Keratinocyte (primary cell): Measurements from ENCODE around the gene MLLT3. TPM values are rescaled to one million over a fixed set of nuclear protein-coding genes. Genes with fewer than 3 reads are reported as not detected.

Source experiments
- DNase-seq: peaks from one replicate; pipeline ENCODE4 v3.0.0-alpha.2; 2011; ENCODE audit warnings: low read depth, missing footprints, low spot score
- FAIRE-seq: peaks from 2 replicates; lab custom pipeline; 2011; peaks lifted over from hg19 to GRCh38; lab: Jason Lieb, UNC
- H2AFZ ChIP-seq: 2 replicates; pipeline ENCODE4 v1.6.0; 2012; ENCODE audit warnings: low read length, control low read depth, inconsistent platforms; ENCODE audit not compliant: control insufficient read depth
- H3K27ac ChIP-seq: 2 replicates; pipeline ENCODE4 v1.5.1; 2011; ENCODE audit warnings: low read length; ENCODE audit not compliant: control insufficient read depth, insufficient read depth
- H3K27me3 ChIP-seq: 3 replicates; pipeline ENCODE4 v1.6.0; 2011; ENCODE audit warnings: low read length; ENCODE audit not compliant: control insufficient read depth, insufficient read depth; ENCODE audit errors: extremely low read depth
- H3K36me3 ChIP-seq, 2 experiments: 2 replicates in 1 of 2; 3 replicates in 1 of 2; pipeline ENCODE4 v1.5.1; 2011; ENCODE audit warnings: low read length in 2 of 2, mild to moderate bottlenecking in 1 of 2; ENCODE audit not compliant: control insufficient read depth in 2 of 2, insufficient read depth in 2 of 2; ENCODE audit errors: extremely low read depth in 1 of 2
- H3K4me1 ChIP-seq: 3 replicates; pipeline ENCODE4 v1.5.1; 2011; ENCODE audit warnings: low read length; ENCODE audit not compliant: control insufficient read depth, insufficient read depth; ENCODE audit errors: extremely low read depth
- H3K4me2 ChIP-seq: 3 replicates; pipeline ENCODE4 v1.6.0; 2011; ENCODE audit warnings: low read depth, low read length; ENCODE audit not compliant: control insufficient read depth, insufficient read depth; ENCODE audit errors: extremely low read depth
- H3K4me3 ChIP-seq, 3 experiments: fragments of 200-600 bp in 1 of 3; sonication (generic) in 1 of 3; 2 replicates in 2 of 3; 3 replicates in 1 of 3; pipeline ENCODE4 v1.5.1; 2011 to 2016; ENCODE audit warnings: low read length in 3 of 3, mild to moderate bottlenecking in 3 of 3, control low read depth in 2 of 3, inconsistent platforms in 1 of 3, low read depth in 1 of 3, mixed read lengths in 1 of 3, mixed run types in 1 of 3, moderate library complexity in 1 of 3; ENCODE audit not compliant: control insufficient read depth in 2 of 3, insufficient read depth in 2 of 3; ENCODE audit errors: extremely low read depth in 1 of 3
- H3K79me2 ChIP-seq: 2 replicates; pipeline ENCODE4 v1.6.0; 2012; ENCODE audit warnings: low read length; ENCODE audit not compliant: control insufficient read depth, insufficient read depth
- H3K9ac ChIP-seq: 3 replicates; pipeline ENCODE4 v1.6.0; 2011; ENCODE audit warnings: low read length; ENCODE audit not compliant: control insufficient read depth, insufficient read depth; ENCODE audit errors: extremely low read depth
- H3K9me1 ChIP-seq: 3 replicates; pipeline ENCODE4 v1.6.0; 2011; ENCODE audit warnings: low read length; ENCODE audit not compliant: control insufficient read depth, insufficient read depth; ENCODE audit errors: extremely low read depth
- H3K9me3 ChIP-seq: 2 replicates; pipeline ENCODE4 v1.5.1; 2012; ENCODE audit warnings: low read depth, low read length; ENCODE audit not compliant: control insufficient read depth
- H4K20me1 ChIP-seq: 3 replicates; pipeline ENCODE4 v1.6.0; 2011; ENCODE audit warnings: low read length; ENCODE audit not compliant: control insufficient read depth, insufficient read depth; ENCODE audit errors: extremely low read depth
- EZH2 ChIP-seq: IDR thresholded peaks from one replicate; pipeline ENCODE4 v1.6.1; 2012; ENCODE audit warnings: inconsistent platforms, mild to moderate bottlenecking, low read length, moderate library complexity
- dilution Hi-C: fragments of 300-500 bp; cut with MboI; formaldehyde crosslinking; loops from one replicate; pipeline ENCODE4 v1.7.0; 2020; ENCODE audit warnings: low sequenced_read_pairs; ENCODE audit not compliant: extremely low pct_ligation_motif_present
- polyA plus RNA-seq, 5 experiments: library from polyadenylated mRNA; depleted of rRNA in 3 of 5; stranded (reverse) in 3 of 5; stranded (forward) in 1 of 5; unstranded in 1 of 5; fragments of >200 nt; gene quantifications; 1 replicate in 1 of 5; 2 replicates in 3 of 5; 3 replicates in 1 of 5; pipeline versions ENCODE4 v1.2.1 to v1.2.3, GENCODE V29; 2011 to 2012; ENCODE audit warnings: missing spikeins in 2 of 5, low read depth in 1 of 5, low replicate concordance in 1 of 5
- TF ChIP-seq, protein P1 (sequence below), 3 experiments: IDR thresholded peaks in 1 of 3; conservative IDR thresholded peaks in 1 of 3; optimal IDR thresholded peaks in 1 of 3; 2 replicates in 2 of 3; 3 replicates in 1 of 3; pipeline versions ENCODE3 to v1.5.1; 2011; ENCODE audit warnings: low read length in 3 of 3, mild to moderate bottlenecking in 3 of 3, moderate library complexity in 2 of 3, control low read depth in 1 of 3, inconsistent platforms in 1 of 3; ENCODE audit not compliant: insufficient read depth in 2 of 3; ENCODE audit errors: extremely low read depth in 1 of 3

The MLLT3 gene
- polyA plus RNA-seq, 1 donor (not counting 4 experiments of a cell fraction or from before 2014, with no cell fraction given): 17.0 TPM

DNA sequence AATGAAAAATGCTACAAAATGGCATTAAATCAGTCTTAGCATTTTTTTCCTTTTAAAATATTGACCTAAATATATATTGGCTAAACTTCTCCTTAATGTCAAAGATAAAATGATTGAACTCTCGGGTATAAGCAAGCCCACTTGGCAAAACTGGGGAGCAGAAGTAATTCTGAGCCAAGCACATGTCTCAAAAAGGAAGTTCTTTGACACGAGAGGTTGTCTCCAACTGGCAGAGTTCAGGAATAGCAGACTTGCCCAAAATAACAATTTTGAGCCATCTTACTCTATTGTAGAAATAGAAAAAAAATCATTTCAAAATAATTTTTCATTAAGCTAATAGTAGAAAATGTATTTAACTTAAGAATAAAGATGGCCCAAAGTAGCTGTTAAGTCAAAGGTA is 10.4 kb upstream of the MLLT3 start:
- Histone ChIP-seq H3K9ac (no peak overlapping the region), H3K27ac (no peak overlapping the region), H3K4me2 (no peak overlapping the region), H3K9me3 (no peaks in the 10 kb centered on the region), H2AFZ (no peak overlapping the region), H3K27me3 (no peaks in the 10 kb centered on the region), H3K36me3 (no peaks in the 10 kb centered on the region), H4K20me1 (no peaks in the 10 kb centered on the region), H3K79me2 (no peaks in the 10 kb centered on the region), H3K9me1 (no peaks in the 10 kb centered on the region), H3K4me3 (no peak overlapping the region), H3K4me1 (no peaks in the 10 kb centered on the region)
- FAIRE-seq (no peak), DNase-seq (no peak)
- TF ChIP-seq, protein P1, sequence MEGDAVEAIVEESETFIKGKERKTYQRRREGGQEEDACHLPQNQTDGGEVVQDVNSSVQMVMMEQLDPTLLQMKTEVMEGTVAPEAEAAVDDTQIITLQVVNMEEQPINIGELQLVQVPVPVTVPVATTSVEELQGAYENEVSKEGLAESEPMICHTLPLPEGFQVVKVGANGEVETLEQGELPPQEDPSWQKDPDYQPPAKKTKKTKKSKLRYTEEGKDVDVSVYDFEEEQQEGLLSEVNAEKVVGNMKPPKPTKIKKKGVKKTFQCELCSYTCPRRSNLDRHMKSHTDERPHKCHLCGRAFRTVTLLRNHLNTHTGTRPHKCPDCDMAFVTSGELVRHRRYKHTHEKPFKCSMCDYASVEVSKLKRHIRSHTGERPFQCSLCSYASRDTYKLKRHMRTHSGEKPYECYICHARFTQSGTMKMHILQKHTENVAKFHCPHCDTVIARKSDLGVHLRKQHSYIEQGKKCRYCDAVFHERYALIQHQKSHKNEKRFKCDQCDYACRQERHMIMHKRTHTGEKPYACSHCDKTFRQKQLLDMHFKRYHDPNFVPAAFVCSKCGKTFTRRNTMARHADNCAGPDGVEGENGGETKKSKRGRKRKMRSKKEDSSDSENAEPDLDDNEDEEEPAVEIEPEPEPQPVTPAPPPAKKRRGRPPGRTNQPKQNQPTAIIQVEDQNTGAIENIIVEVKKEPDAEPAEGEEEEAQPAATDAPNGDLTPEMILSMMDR (optimal IDR thresholded peaks at IDR 0.05 in 1 of 3, IDR thresholded peaks at IDR 0.05 in 1 of 3, conservative IDR thresholded peaks at IDR 0.05 in 1 of 3; ENCODE audit: extremely low read depth in 1 of 3, insufficient read depth in 2 of 3, low read length in 3 of 3): no peak
- no peak for TF ChIP-seq EZH2
- dilution Hi-C loops: no loop called here

DNA sequence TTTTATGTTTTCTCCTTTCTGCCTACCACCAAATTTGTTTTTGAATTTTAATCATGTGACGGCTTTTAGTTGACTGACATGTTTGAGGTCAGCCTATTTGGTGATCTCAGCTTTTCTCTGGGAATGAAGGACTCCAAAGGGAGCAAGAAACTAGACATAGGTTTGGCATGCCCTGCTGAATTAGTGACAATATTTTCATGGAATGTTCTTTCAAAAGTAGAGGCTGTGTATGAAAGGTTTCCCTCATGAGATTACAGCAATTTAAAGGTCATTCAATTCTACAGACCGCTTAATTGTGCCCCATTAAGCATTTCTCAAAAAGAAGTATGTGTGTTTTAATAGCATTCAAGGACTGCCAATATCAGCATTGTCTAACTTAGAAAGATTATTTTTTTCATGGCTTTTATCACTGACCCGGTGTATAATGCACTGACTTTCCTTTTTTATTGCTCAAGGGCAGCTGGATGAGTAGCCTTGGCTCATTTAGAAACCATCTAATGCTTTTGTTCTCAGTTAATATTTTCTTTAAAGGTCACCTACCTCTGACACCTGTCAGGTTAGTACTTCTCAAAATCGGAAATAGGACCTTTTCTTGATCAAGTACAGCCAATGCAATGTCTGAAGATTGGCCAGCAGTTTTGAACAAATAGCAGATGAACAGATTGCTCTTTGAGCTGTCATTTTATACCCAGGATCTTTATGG is 8.1 kb upstream of the MLLT3 start:
- H2AFZ ChIP-seq: no peak overlapping the region
- H3K4me1 ChIP-seq: no peaks in the 10 kb centered on the region
- no peak for TF ChIP-seq EZH2
- TF ChIP-seq, protein P1 (optimal IDR thresholded peaks at IDR 0.05 in 1 of 3, IDR thresholded peaks at IDR 0.05 in 1 of 3, conservative IDR thresholded peaks at IDR 0.05 in 1 of 3; ENCODE audit: extremely low read depth in 1 of 3, insufficient read depth in 2 of 3, low read length in 3 of 3): no peak
- H3K27ac ChIP-seq: no peak overlapping the region
- no peaks in the 10 kb centered on the region for H3K36me3 ChIP-seq
- H4K20me1 ChIP-seq: no peaks in the 10 kb centered on the region
- H3K79me2 ChIP-seq: no peaks in the 10 kb centered on the region
- no peak overlapping the region for H3K9ac ChIP-seq
- H3K27me3 ChIP-seq: no peaks in the 10 kb centered on the region
- FAIRE-seq (no peak), DNase-seq (no peak)
- no peak overlapping the region for H3K4me3 ChIP-seq
- no peaks in the 10 kb centered on the region for H3K9me3 ChIP-seq
- H3K4me2 ChIP-seq: no peak overlapping the region
- no peaks in the 10 kb centered on the region for H3K9me1 ChIP-seq
- dilution Hi-C loops: no loop called here
